NB4 (cell line): ENCODE results near the gene KRTAP2-1.

Experiments used
- DNase-seq: peaks from one replicate; pipeline ENCODE4 v3.0.0; 2010; ENCODE audit warnings: low read depth
- H3K4me3 ChIP-seq: one replicate; pipeline ENCODE4 v1.5.1; 2011; ENCODE audit warnings: mild to moderate bottlenecking, low read depth, low read length, moderate library complexity
- MAX ChIP-seq: IDR thresholded peaks from 2 replicates; pipeline ENCODE4 v1.6.1; 2011; ENCODE audit warnings: low read depth, low read length
- MYC ChIP-seq: IDR thresholded peaks from 2 replicates; pipeline ENCODE4 v1.6.1; 2011; ENCODE audit warnings: low read depth, low read length
- POLR2A ChIP-seq: IDR thresholded peaks from 2 replicates; pipeline ENCODE4 v1.6.1; 2011; ENCODE audit warnings: mild to moderate bottlenecking; ENCODE audit not compliant: insufficient read length; ENCODE audit errors: extremely low read depth
- TF ChIP-seq, protein P1 (sequence below): IDR thresholded peaks from one replicate; pipeline ENCODE4 v1.5.1; 2012; ENCODE audit warnings: low read depth, low read length

The KRTAP2-1 gene

DNA sequence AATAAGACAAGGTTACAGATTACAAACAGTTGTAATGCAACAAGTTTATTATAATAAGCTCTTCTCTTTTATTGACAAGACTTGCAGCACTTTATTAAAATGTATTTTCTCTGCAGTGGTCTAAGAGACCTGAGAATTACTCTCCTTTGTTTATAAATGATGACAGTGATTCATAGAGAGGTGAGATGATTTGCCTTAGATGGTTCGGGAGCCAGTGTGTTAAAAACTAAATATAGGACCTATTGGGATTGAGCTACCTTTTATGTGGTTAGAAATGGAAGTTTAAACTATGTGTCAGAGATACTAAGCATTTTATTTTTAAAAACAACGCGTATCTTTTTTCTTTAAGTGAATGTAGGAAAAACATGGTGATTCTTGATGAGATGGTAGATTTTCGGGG is 50.3 kb downstream of the KRTAP2-1 start:
- no peak for TF ChIP-seq MAX
- no peak for TF ChIP-seq MYC
- TF ChIP-seq, protein P1, sequence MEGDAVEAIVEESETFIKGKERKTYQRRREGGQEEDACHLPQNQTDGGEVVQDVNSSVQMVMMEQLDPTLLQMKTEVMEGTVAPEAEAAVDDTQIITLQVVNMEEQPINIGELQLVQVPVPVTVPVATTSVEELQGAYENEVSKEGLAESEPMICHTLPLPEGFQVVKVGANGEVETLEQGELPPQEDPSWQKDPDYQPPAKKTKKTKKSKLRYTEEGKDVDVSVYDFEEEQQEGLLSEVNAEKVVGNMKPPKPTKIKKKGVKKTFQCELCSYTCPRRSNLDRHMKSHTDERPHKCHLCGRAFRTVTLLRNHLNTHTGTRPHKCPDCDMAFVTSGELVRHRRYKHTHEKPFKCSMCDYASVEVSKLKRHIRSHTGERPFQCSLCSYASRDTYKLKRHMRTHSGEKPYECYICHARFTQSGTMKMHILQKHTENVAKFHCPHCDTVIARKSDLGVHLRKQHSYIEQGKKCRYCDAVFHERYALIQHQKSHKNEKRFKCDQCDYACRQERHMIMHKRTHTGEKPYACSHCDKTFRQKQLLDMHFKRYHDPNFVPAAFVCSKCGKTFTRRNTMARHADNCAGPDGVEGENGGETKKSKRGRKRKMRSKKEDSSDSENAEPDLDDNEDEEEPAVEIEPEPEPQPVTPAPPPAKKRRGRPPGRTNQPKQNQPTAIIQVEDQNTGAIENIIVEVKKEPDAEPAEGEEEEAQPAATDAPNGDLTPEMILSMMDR: no peak
- TF ChIP-seq POLR2A: no peak
- DNase-seq: no peak
- H3K4me3 ChIP-seq: no peak overlapping the region
